IMR-90 (cell line): ENCODE data around the gene KRTAP5-9. TPM values are rescaled to one million over a fixed set of nuclear protein-coding genes. Genes with fewer than 3 reads are reported as not detected.

Experiments
- ATAC-seq: fragments of 200-7000 bp; cut with Tn5 transposase; 2 replicates; pipeline ENCODE4 v1.9.1; 2020; ENCODE audit warnings: low read depth, mild to moderate bottlenecking, moderate library complexity
- BruUV-seq: library from RNA; stranded (reverse); fragments of 400-500 nt; replicated peaks from 2 replicates; lab custom pipeline; 2021; lab: Mats Ljungman, UMichigan
- CTCF ChIA-PET: fragments of 300-600 bp; formaldehyde crosslinking; extraction: SDS; loops from one replicate; lab custom pipeline; 2021; ENCODE audit warnings: antibody characterized with exemption; lab: Yijun Ruan, JAX
- POLR2A ChIA-PET: fragments of 300-600 bp; sonication (Branson Sonifier 250); formaldehyde crosslinking; loops from one replicate; lab custom pipeline; 2022; ENCODE audit warnings: antibody characterized with exemption; ENCODE audit not compliant: unreplicated experiment; lab: Charles Lee
- DNase-seq: peaks from one replicate; pipeline ENCODE4 v3.0.0; 2013
- H2AFZ ChIP-seq: replicated peaks from 2 replicates; pipeline ENCODE3; 2013; ENCODE audit warnings: low read length, mild to moderate bottlenecking; ENCODE audit not compliant: poor library complexity
- H2AK5ac ChIP-seq: 2 replicates; pipeline ENCODE4 v1.6.1; 2013; ENCODE audit warnings: low read depth, low read length, inconsistent platforms
- H2AK9ac ChIP-seq: replicated peaks from 2 replicates; pipeline ENCODE3; 2013; ENCODE audit warnings: mild to moderate bottlenecking, low read depth, low read length, moderate library complexity; ENCODE audit not compliant: poor library complexity
- H2BK120ac ChIP-seq: 2 replicates; pipeline ENCODE4 v1.6.1; 2013; ENCODE audit warnings: low read depth, low read length, inconsistent platforms
- H2BK15ac ChIP-seq: 3 replicates; pipeline ENCODE4 v1.6.1; 2013; ENCODE audit warnings: low read depth, low read length, inconsistent platforms
- H2BK20ac ChIP-seq: 2 replicates; pipeline ENCODE4 v1.6.1; 2013; ENCODE audit warnings: low read depth, mild to moderate bottlenecking, inconsistent platforms, low read length, moderate library complexity
- H2BK5ac ChIP-seq: 2 replicates; pipeline ENCODE4 v1.6.1; 2013; ENCODE audit warnings: mild to moderate bottlenecking, low read depth, low read length, inconsistent platforms; ENCODE audit not compliant: poor library complexity, severe bottlenecking
- H3K14ac ChIP-seq: replicated peaks from 2 replicates; pipeline ENCODE4 v1.6.1; 2013; ENCODE audit warnings: low read depth, low read length, inconsistent platforms
- H3K18ac ChIP-seq: 2 replicates; pipeline ENCODE4 v1.6.1; 2013; ENCODE audit warnings: low read depth, low read length, control low read depth
- H3K23ac ChIP-seq: 2 replicates; pipeline ENCODE4 v1.6.1; 2013; ENCODE audit warnings: low read depth, low read length, inconsistent platforms
- H3K27ac ChIP-seq: 2 replicates; pipeline ENCODE4 v1.5.1; 2013; ENCODE audit warnings: mild to moderate bottlenecking, control low read depth, low read length; ENCODE audit not compliant: insufficient read depth
- H3K27me3 ChIP-seq: 2 replicates; pipeline ENCODE4 v1.6.1; 2013; ENCODE audit warnings: low read length; ENCODE audit not compliant: control insufficient read depth, insufficient read depth
- H3K36me3 ChIP-seq: 2 replicates; pipeline ENCODE4 v1.6.1; 2013; ENCODE audit warnings: low read length, mixed read lengths; ENCODE audit not compliant: control insufficient read depth, insufficient read depth
- H3K4ac ChIP-seq: 2 replicates; pipeline ENCODE4 v1.6.1; 2013; ENCODE audit warnings: low read depth, low read length, inconsistent platforms
- H3K4me1 ChIP-seq: 2 replicates; pipeline ENCODE4 v1.6.1; 2013; ENCODE audit warnings: low read length, mixed read lengths; ENCODE audit not compliant: control insufficient read depth, insufficient read depth
- H3K4me2 ChIP-seq: 2 replicates; pipeline ENCODE4 v1.6.1; 2013; ENCODE audit warnings: low read depth, mild to moderate bottlenecking, control low read depth, low read length, moderate library complexity
- H3K4me3 ChIP-seq: 2 replicates; pipeline ENCODE4 v1.5.1; 2013; ENCODE audit warnings: low read depth, mild to moderate bottlenecking, control low read depth, low read length, moderate library complexity; ENCODE audit not compliant: insufficient read depth
- H3K56ac ChIP-seq: 2 replicates; pipeline ENCODE4 v1.6.1; 2013; ENCODE audit warnings: low read length, inconsistent platforms; ENCODE audit not compliant: insufficient read depth; ENCODE audit errors: extremely low read depth
- H3K79me1 ChIP-seq, 2 experiments: 2 replicates each; pipeline ENCODE4 v1.6.1; 2013; ENCODE audit warnings: low read length in 2 of 2, inconsistent platforms in 1 of 2, low read depth in 1 of 2
- H3K9ac ChIP-seq: 2 replicates; pipeline ENCODE4 v1.6.1; 2013; ENCODE audit warnings: low read depth, low read length, control low read depth
- H3K9me1 ChIP-seq: 2 replicates; pipeline ENCODE4 v1.6.1; 2013; ENCODE audit warnings: low read length, inconsistent platforms; ENCODE audit not compliant: insufficient read depth
- H3K9me3 ChIP-seq: 2 replicates; pipeline ENCODE4 v1.6.1; 2013; ENCODE audit warnings: low read length; ENCODE audit not compliant: control insufficient read depth, insufficient read depth
- H4K20me1 ChIP-seq: 2 replicates; pipeline ENCODE4 v1.6.1; 2013; ENCODE audit warnings: low read length, inconsistent platforms; ENCODE audit not compliant: insufficient read depth
- H4K5ac ChIP-seq: 2 replicates; pipeline ENCODE4 v1.6.1; 2013; ENCODE audit warnings: mild to moderate bottlenecking, low read depth, low read length, control low read depth
- H4K8ac ChIP-seq, 2 experiments: 2 replicates each; pipeline ENCODE4 v1.6.1; 2013; ENCODE audit warnings: low read depth in 2 of 2, low read length in 2 of 2, control low read depth in 1 of 2, inconsistent platforms in 1 of 2
- H4K91ac ChIP-seq: 2 replicates; pipeline ENCODE4 v1.6.1; 2013; ENCODE audit warnings: low read depth, low read length, inconsistent platforms; ENCODE audit not compliant: insufficient read depth
- CEBPB ChIP-seq: IDR thresholded peaks from 2 replicates; pipeline ENCODE4 v1.6.1; 2012; ENCODE audit warnings: low read depth, low read length, improper control_type of control experiment
- CHD1 ChIP-seq: IDR thresholded peaks from 2 replicates; pipeline ENCODE4 v1.6.1; 2012; ENCODE audit warnings: low read depth, low read length, improper control_type of control experiment
- MAFK ChIP-seq: IDR thresholded peaks from 2 replicates; pipeline ENCODE4 v1.6.1; 2012; ENCODE audit warnings: low read depth, low read length, improper control_type of control experiment
- MAZ ChIP-seq: IDR thresholded peaks from 2 replicates; pipeline ENCODE4 v1.6.1; 2012; ENCODE audit warnings: low read depth, mild to moderate bottlenecking, low read length, improper control_type of control experiment, moderate library complexity, borderline replicate concordance
- RAD21 ChIP-seq: IDR thresholded peaks from 2 replicates; pipeline ENCODE4 v1.6.1; 2012; ENCODE audit warnings: low read length, improper control_type of control experiment
- RCOR1 ChIP-seq: IDR thresholded peaks from 2 replicates; pipeline ENCODE4 v1.6.1; 2012; ENCODE audit warnings: mild to moderate bottlenecking, low read length, improper control_type of control experiment; ENCODE audit not compliant: insufficient replicate concordance
- RFX5 ChIP-seq: IDR thresholded peaks from 2 replicates; pipeline ENCODE4 v1.8.0; 2012; ENCODE audit warnings: low read depth, mild to moderate bottlenecking, low read length, moderate library complexity
- SMC3 ChIP-seq: fragments of 150-350 bp; IDR thresholded peaks from 2 replicates; pipeline ENCODE4 v1.6.1; 2016; ENCODE audit warnings: low read depth, mild to moderate bottlenecking, antibody characterized with exemption, low read length, moderate library complexity
- WGBS, 2 experiments: methylation state at CpG; one replicate each; pipeline versions ENCODE4 v1.1.5 to v1.1.7; 2013; ENCODE audit warnings: missing lambda C conversion rate in 2 of 2; ENCODE audit not compliant: insufficient read length in 1 of 2; ENCODE audit errors: extremely low coverage in 2 of 2; 5-methylcytosine and 5-hydroxymethylcytosine counted together
- dilution Hi-C: fragments of 300-500 bp; cut with HindIII; formaldehyde crosslinking; loops from one replicate; pipeline ENCODE4 v1.14.3; 2018; ENCODE audit warnings: low sequenced_read_pairs; ENCODE audit not compliant: unreplicated experiment
- in situ Hi-C: fragments of 300-500 bp; cut with MboI; formaldehyde crosslinking; loops from 3 replicates; pipeline ENCODE4 v1.14.3; 2019; ENCODE audit warnings: low sequenced_read_pairs, inconsistent platforms, mixed read lengths
- intact Hi-C: fragments of 100-400 bp; cut with micrococcal nuclease; formaldehyde crosslinking; loops from 2 replicates; pipeline ENCODE4 v1.10.0; 2022
- polyA plus RNA-seq, 3 experiments: library from polyadenylated mRNA; depleted of rRNA; stranded (reverse); fragments of >200 nt; gene quantifications; 2 replicates each; pipeline ENCODE4 v1.2.3, GENCODE V29; 2012; ENCODE audit warnings: low replicate concordance in 1 of 3
- total RNA-seq: library from RNA; depleted of rRNA; stranded (reverse); fragments of >200 nt; gene quantifications from 2 replicates; pipeline ENCODE4 v1.2.3, GENCODE V29; 2012
- TF ChIP-seq, protein P1 (sequence below): fragments of 150-350 bp; IDR thresholded peaks from 2 replicates; pipeline ENCODE4 v1.6.1; 2017; ENCODE audit warnings: mild to moderate bottlenecking, antibody characterized with exemption, low read length, low read depth

KRTAP5-9 gene
- total and polyA plus RNA-seq, 2 of the 4 experiments (the other 2 are of a cell fraction), result 0.09 TPM; not detected in 1

DNA sequence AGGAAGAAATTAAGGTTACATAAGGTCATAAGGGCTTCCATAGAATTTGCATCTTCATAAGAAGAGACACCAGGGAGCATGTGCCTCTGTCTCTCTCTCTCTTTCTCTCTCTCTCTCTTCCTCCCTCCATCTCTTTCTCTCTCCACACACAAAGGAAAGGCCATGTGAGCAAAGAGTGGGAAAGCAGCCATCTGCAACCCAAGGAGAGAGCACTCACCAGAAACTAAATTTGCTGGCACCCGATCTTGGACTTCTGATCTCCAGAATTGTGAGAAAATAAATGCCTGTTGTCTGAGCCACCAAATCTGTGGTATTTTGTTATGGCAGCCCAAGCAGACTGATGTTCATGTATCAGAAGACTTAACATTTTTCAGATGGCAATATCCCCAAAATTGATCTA is 10.8 kb downstream of the KRTAP5-9 start:
- Histone ChIP-seq H3K27me3 (peaks cover 3% of the 10 kb centered on the region; the same call in 1 of the 2 replicates), H3K18ac (no peak overlapping the region), H3K79me1 (no peaks in the 10 kb centered on the region), H3K36me3 (no peaks in the 10 kb centered on the region), H2BK120ac (no peak overlapping the region), H3K4ac (no peak overlapping the region), H3K56ac (no peak overlapping the region), H4K8ac (no peak overlapping the region), H3K14ac (no peak overlapping the region), H4K91ac (no peak overlapping the region), H3K4me2 (no peak overlapping the region), H2AK5ac (no peak overlapping the region), H2BK20ac (no peak overlapping the region), H2BK15ac (no peak overlapping the region), H4K20me1 (no peaks in the 10 kb centered on the region), H3K9me1 (no peaks in the 10 kb centered on the region), H3K4me3 (no peak overlapping the region), H2BK5ac (no peak overlapping the region), H3K9me3 (no peaks in the 10 kb centered on the region), H3K27ac (no peak overlapping the region), H2AFZ (no peak overlapping the region), H3K4me1 (no peaks in the 10 kb centered on the region), H4K5ac (no peak overlapping the region), H3K9ac (no peak overlapping the region), H3K23ac (no peak overlapping the region), H2AK9ac (no peak overlapping the region)
- WGBS, 2 experiments, result no CpG with 5 or more reads among the region's 1 CpG
- intact Hi-C loops, result no loop called here
- DNase-seq (no peak), ATAC-seq (no peak)
- ChIA-PET POLR2A (no interaction called here), CTCF (no interaction called here)
- in situ Hi-C loops, result no loop called here
- dilution Hi-C loops, result no loop called here
- no TSS peak for BruUV-seq
- TF ChIP-seq RFX5 (no peak), CEBPB (no peak), RAD21 (no peak), RCOR1 (no peak), MAZ (no peak), SMC3 (no peak), MAFK (no peak), CHD1 (no peak)
- TF ChIP-seq, protein P1, sequence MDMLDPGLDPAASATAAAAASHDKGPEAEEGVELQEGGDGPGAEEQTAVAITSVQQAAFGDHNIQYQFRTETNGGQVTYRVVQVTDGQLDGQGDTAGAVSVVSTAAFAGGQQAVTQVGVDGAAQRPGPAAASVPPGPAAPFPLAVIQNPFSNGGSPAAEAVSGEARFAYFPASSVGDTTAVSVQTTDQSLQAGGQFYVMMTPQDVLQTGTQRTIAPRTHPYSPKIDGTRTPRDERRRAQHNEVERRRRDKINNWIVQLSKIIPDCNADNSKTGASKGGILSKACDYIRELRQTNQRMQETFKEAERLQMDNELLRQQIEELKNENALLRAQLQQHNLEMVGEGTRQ, result no peak
